ENCODE measurements around the gene LYRM4.
"Not testable (repeated sequence)": the region's sequence is repeated elsewhere in the genome, so short reads cannot be mapped to it uniquely, and the experiment has no call there.

Gene LYRM4

GRCh38 chr6:5071216-5071615 is 189.5 kb downstream of the LYRM4 start:
- no peak for FAIRE-seq

- no peak for FAIRE-seq
Observed at GRCh38 chr6:5068153-5068751, 192.5 kb downstream of the LYRM4 start.

- no peak for FAIRE-seq
Observed at GRCh38 chr6:5067305-5067704, 193.4 kb downstream of the LYRM4 start.

GRCh38 chr6:5066456-5067093 is 194.2 kb downstream of the LYRM4 start:
- no peak for FAIRE-seq

GRCh38 chr6:5063617-5064016 is 197.1 kb downstream of the LYRM4 start:
- FAIRE-seq, result no peak

- no peak for FAIRE-seq
Observed at GRCh38 chr6:5061152-5061551, 199.6 kb downstream of the LYRM4 start.

- not testable (repeated sequence) for FAIRE-seq
Observed at GRCh38 chr6:5060439-5060838, 200.3 kb downstream of the LYRM4 start.

GRCh38 chr6:5059036-5059896 is 201.5 kb downstream of the LYRM4 start:
- no peak for FAIRE-seq

Measured in endometrium (tissue), 2 donors.